ENCODE measurements around the gene CNGA2.

CNGA2 gene

GRCh38 chrX:151780621-151781020 lies 46.1 kb downstream of the CNGA2 start:
- no peak for TF ChIP-seq EZH2phosphoT487 (IDR thresholded peaks at IDR 0.05; ENCODE audit: borderline replicate concordance, low read length)
- TF ChIP-seq, protein P1, sequence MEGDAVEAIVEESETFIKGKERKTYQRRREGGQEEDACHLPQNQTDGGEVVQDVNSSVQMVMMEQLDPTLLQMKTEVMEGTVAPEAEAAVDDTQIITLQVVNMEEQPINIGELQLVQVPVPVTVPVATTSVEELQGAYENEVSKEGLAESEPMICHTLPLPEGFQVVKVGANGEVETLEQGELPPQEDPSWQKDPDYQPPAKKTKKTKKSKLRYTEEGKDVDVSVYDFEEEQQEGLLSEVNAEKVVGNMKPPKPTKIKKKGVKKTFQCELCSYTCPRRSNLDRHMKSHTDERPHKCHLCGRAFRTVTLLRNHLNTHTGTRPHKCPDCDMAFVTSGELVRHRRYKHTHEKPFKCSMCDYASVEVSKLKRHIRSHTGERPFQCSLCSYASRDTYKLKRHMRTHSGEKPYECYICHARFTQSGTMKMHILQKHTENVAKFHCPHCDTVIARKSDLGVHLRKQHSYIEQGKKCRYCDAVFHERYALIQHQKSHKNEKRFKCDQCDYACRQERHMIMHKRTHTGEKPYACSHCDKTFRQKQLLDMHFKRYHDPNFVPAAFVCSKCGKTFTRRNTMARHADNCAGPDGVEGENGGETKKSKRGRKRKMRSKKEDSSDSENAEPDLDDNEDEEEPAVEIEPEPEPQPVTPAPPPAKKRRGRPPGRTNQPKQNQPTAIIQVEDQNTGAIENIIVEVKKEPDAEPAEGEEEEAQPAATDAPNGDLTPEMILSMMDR (IDR thresholded peaks at IDR 0.05; ENCODE audit: low read depth, low read length, poor library complexity, severe bottlenecking), result no peak
- Histone ChIP-seq H3F3A (ENCODE audit: control insufficient read depth, insufficient read depth) (no peaks in the 10 kb centered on the region), H3K79me2 (ENCODE audit: control insufficient read depth, low read length) (no peaks in the 10 kb centered on the region), H3K36me3 (ENCODE audit: control insufficient read depth, low read length) (no peaks in the 10 kb centered on the region), H3K4me3 (ENCODE audit: low read length) (no peak overlapping the region), H3K4me1 (ENCODE audit: control insufficient read depth, low read length) (no peaks in the 10 kb centered on the region), H3K9me3 (ENCODE audit: control insufficient read depth, insufficient read depth, low read length) (no peaks in the 10 kb centered on the region), H3K9me2 (replicated peaks; ENCODE audit: control insufficient read depth, low read length) (no peaks in the 10 kb centered on the region), H3K4me2 (ENCODE audit: low read length) (no peak overlapping the region), H3K27me3 (ENCODE audit: control insufficient read depth, low read length) (no peaks in the 10 kb centered on the region), H3K27ac (ENCODE audit: low read depth, low read length) (no peak overlapping the region), H4K20me1 (ENCODE audit: control insufficient read depth, insufficient read depth, low read depth, low read length) (no peaks in the 10 kb centered on the region)

GRCh38 chrX:151789179-151789800 lies 54.7 kb downstream of the CNGA2 start:
- no peaks in the 10 kb centered on the region for H3K9me3 ChIP-seq (ENCODE audit: control insufficient read depth, insufficient read depth, low read length)
- no peaks in the 10 kb centered on the region for H4K20me1 ChIP-seq (ENCODE audit: control insufficient read depth, insufficient read depth, low read depth, low read length)
- no peaks in the 10 kb centered on the region for H3F3A ChIP-seq (ENCODE audit: control insufficient read depth, insufficient read depth)
- H3K4me2 ChIP-seq (ENCODE audit: low read length), result no peak overlapping the region
- H3K4me1 ChIP-seq (ENCODE audit: control insufficient read depth, low read length), result no peaks in the 10 kb centered on the region
- no peak overlapping the region for H3K27ac ChIP-seq (ENCODE audit: low read depth, low read length)
- TF ChIP-seq EZH2phosphoT487 (IDR thresholded peaks at IDR 0.05; ENCODE audit: borderline replicate concordance, low read length), result no peak
- TF ChIP-seq, protein P1 (IDR thresholded peaks at IDR 0.05; ENCODE audit: low read depth, low read length, poor library complexity, severe bottlenecking), result no peak
- no peak overlapping the region for H3K4me3 ChIP-seq (ENCODE audit: low read length)
- H3K79me2 ChIP-seq (ENCODE audit: control insufficient read depth, low read length), result no peaks in the 10 kb centered on the region
- no peaks in the 10 kb centered on the region for H3K27me3 ChIP-seq (ENCODE audit: control insufficient read depth, low read length)
- no peaks in the 10 kb centered on the region for H3K9me2 ChIP-seq (replicated peaks; ENCODE audit: control insufficient read depth, low read length)
- no peaks in the 10 kb centered on the region for H3K36me3 ChIP-seq (ENCODE audit: control insufficient read depth, low read length)

DNA sequence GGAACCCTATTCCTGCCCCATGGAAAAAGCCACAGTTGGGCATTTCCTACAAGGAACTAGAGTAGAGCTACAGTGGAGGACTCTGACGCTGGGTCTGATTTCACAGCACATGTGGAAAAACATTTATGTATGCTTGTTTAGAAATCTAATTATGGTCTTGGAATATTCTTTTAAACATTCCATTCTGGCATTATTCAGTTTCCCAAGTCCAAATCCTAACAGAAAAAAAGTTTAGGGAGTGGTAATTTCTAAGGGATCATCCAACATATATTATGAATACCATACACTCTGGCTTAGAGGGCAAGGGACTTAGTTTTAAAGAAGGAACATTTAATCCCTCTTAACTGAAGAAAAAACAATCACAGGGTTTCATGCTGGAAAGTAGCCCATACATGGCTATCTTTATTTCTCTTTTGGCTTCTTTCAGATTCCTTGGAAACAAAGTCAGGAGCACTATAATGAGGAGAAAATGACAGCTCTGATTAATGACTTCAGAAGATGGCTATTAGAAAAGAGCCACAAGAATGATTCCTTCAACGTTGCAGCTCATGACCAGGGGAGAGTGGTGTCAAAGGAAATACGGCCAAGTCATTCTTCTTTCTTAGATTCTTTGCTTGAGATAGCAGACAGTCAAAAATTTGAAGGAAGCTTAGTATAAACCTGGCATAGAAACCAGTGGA lies 56.1 kb downstream of the CNGA2 start:
- H3F3A ChIP-seq (ENCODE audit: control insufficient read depth, insufficient read depth), result no peaks in the 10 kb centered on the region
- H3K79me2 ChIP-seq (ENCODE audit: control insufficient read depth, low read length), result no peaks in the 10 kb centered on the region
- H3K27ac ChIP-seq (ENCODE audit: low read depth, low read length), result no peak overlapping the region
- H3K27me3 ChIP-seq (ENCODE audit: control insufficient read depth, low read length), result no peaks in the 10 kb centered on the region
- no peaks in the 10 kb centered on the region for H3K4me1 ChIP-seq (ENCODE audit: control insufficient read depth, low read length)
- H4K20me1 ChIP-seq (ENCODE audit: control insufficient read depth, insufficient read depth, low read depth, low read length), result no peaks in the 10 kb centered on the region
- H3K4me3 ChIP-seq (ENCODE audit: low read length), result no peak overlapping the region
- TF ChIP-seq EZH2phosphoT487 (IDR thresholded peaks at IDR 0.05; ENCODE audit: borderline replicate concordance, low read length), result no peak
- TF ChIP-seq, protein P1 (IDR thresholded peaks at IDR 0.05; ENCODE audit: low read depth, low read length, poor library complexity, severe bottlenecking), result no peak
- no peak overlapping the region for H3K4me2 ChIP-seq (ENCODE audit: low read length)
- H3K9me3 ChIP-seq (ENCODE audit: control insufficient read depth, insufficient read depth, low read length), result no peaks in the 10 kb centered on the region
- no peaks in the 10 kb centered on the region for H3K9me2 ChIP-seq (replicated peaks; ENCODE audit: control insufficient read depth, low read length)
- H3K36me3 ChIP-seq (ENCODE audit: control insufficient read depth, low read length), result no peaks in the 10 kb centered on the region

All from DOHH2 (cell line).